ENCODE data around the gene NRXN2.

DNA sequence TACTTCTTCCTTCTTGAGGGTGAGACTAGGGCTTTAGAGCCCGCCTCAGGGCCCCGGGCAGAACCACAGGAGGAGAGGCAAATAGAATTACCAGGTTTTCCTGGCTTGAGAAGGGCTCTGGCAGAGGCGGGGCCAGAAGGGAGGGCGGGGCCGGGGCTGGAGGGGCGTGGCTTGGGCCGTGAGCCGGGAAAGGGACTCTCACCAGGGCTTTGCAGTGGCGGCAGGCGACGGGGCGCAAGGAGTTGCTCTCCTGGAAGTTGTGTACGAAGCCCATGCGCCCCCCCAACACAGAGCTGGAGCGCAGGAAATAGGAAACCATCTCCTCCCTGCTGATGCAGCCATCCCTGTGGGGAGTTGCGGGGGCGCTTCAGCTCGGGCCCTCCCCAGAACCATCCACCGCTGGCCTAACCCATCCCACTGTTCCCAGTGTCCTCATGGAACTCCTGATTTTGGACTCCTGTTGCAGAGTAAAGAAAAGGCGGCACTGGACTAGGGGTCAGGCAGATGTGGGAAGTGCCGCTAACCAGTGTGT, 6.9 kb upstream of the NRXN2 start:
- TF ChIP-seq, protein P1, sequence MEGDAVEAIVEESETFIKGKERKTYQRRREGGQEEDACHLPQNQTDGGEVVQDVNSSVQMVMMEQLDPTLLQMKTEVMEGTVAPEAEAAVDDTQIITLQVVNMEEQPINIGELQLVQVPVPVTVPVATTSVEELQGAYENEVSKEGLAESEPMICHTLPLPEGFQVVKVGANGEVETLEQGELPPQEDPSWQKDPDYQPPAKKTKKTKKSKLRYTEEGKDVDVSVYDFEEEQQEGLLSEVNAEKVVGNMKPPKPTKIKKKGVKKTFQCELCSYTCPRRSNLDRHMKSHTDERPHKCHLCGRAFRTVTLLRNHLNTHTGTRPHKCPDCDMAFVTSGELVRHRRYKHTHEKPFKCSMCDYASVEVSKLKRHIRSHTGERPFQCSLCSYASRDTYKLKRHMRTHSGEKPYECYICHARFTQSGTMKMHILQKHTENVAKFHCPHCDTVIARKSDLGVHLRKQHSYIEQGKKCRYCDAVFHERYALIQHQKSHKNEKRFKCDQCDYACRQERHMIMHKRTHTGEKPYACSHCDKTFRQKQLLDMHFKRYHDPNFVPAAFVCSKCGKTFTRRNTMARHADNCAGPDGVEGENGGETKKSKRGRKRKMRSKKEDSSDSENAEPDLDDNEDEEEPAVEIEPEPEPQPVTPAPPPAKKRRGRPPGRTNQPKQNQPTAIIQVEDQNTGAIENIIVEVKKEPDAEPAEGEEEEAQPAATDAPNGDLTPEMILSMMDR (conservative IDR thresholded peaks at IDR 0.05; ENCODE audit: low read length), result no peak
- no peak for TF ChIP-seq EZH2phosphoT487 (IDR thresholded peaks at IDR 0.05; ENCODE audit: borderline replicate concordance)

Measured in Loucy (cell line).